OCI-LY3 (cell line): Measurements from ENCODE around the gene RPS6KA5.

Experiments
- H2AFZ ChIP-seq: fragments of 200-600, 300-600 bp; shearing (Covaris generic); 2 replicates; pipeline ENCODE4 v1.6.0; 2014; ENCODE audit warnings: antibody characterized with exemption, low read depth, low read length
- H3K27ac ChIP-seq: fragments of 200-600, 300-600 bp; sonication (generic); 2 replicates; pipeline ENCODE4 v1.5.1; 2014; ENCODE audit warnings: mild to moderate bottlenecking, low read length, moderate library complexity, mixed read lengths
- H3K27me3 ChIP-seq: fragments of 200-600, 300-600 bp; sonication (generic); 2 replicates; pipeline ENCODE4 v1.6.1; 2014; ENCODE audit warnings: low read depth, low read length, mixed read lengths
- H3K36me3 ChIP-seq: fragments of 200-600, 300-600 bp; sonication (generic); replicated peaks from 2 replicates; pipeline ENCODE3; 2014; ENCODE audit warnings: low read depth, low read length, mixed read lengths
- H3K4me1 ChIP-seq: fragments of 300-600, 200-600 bp; sonication (generic); 2 replicates; pipeline ENCODE4 v1.6.1; 2014; ENCODE audit warnings: low read length, mixed read lengths
- H3K4me2 ChIP-seq: fragments of 200-600, 300-600 bp; sonication (generic); 2 replicates; pipeline ENCODE4 v1.6.1; 2014; ENCODE audit warnings: low read length, mixed read lengths
- H3K4me3 ChIP-seq: fragments of 300-600, 200-600 bp; sonication (generic); 2 replicates; pipeline ENCODE4 v1.5.1; 2014; ENCODE audit warnings: antibody characterized with exemption, mild to moderate bottlenecking, low read length, moderate library complexity
- H3K79me2 ChIP-seq: fragments of 300-600, 200-600 bp; shearing (Covaris generic); 2 replicates; pipeline ENCODE4 v1.6.1; 2014; ENCODE audit warnings: mild to moderate bottlenecking, low read length, mixed read lengths
- H3K9ac ChIP-seq: fragments of 300-600, 200-600 bp; shearing (Covaris generic); 2 replicates; pipeline ENCODE4 v1.6.0; 2014; ENCODE audit warnings: mild to moderate bottlenecking, low read length, moderate library complexity
- H3K9me3 ChIP-seq: fragments of 200-600, 300-600 bp; shearing (Covaris generic); 2 replicates; pipeline ENCODE4 v1.6.1; 2014; ENCODE audit warnings: low read length, mixed read lengths; ENCODE audit not compliant: insufficient read depth
- H4K20me1 ChIP-seq: fragments of 200-600, 300-600 bp; sonication (generic); 2 replicates; pipeline ENCODE4 v1.6.1; 2016; ENCODE audit warnings: low read length, mixed read lengths; ENCODE audit not compliant: insufficient read depth
- EZH2phosphoT487 ChIP-seq: fragments of 200-600 bp; shearing (Covaris generic); IDR thresholded peaks from 2 replicates; pipeline ENCODE4 v1.6.1; 2018; ENCODE audit warnings: antibody characterized with exemption, mixed run types, low read depth
- TF ChIP-seq, protein P1 (sequence below): fragments of 200-600, 300-600 bp; sonication (generic); IDR thresholded peaks from 2 replicates; pipeline ENCODE4 v1.5.1; 2014; ENCODE audit warnings: antibody characterized with exemption, low read length, low read depth

The RPS6KA5 gene

DNA sequence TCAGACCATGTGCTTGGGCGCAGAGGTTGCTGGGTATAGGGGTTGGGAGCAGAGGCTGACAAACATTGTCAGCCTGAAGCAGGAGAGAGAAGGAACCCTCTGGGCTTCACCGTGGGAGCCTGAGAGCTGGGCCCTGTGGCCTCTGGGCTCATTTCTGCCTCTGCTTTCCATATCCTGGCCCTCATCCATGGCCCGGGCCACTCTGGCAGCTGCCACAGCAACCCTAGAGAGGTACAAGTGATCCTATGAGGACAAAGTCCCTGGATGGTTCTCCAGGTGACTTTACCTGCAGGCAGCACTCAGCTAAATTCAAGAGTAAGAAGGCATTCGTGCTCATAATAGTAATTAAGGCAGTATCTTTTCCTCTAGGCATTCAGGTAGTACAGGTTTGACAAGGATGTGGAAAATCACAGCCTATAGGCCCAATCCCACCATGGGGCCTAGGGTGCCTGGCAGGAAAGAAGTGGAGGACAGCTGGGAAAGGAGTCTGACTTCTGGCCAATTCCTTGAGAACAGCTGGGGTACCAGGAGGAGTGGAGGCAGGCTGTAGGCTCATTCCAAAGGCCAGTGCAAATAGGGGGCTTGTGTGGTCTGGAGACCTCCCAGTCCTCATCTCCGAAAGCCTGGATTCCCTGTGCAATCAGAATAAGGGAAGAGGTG, 240.6 kb downstream of the RPS6KA5 start:
- Histone ChIP-seq H3K79me2 (peaks cover 7% of the 10 kb centered on the region; the same call in 1 of the 2 replicates), H3K36me3 (no peaks in the 10 kb centered on the region), H3K9me3 (no peaks in the 10 kb centered on the region), H3K4me2 (no peak overlapping the region), H3K4me3 (no peak overlapping the region), H3K4me1 (peaks cover 9% of the 10 kb centered on the region), H3K9ac (no peak overlapping the region), H3K27ac (no peak overlapping the region), H2AFZ (no peak overlapping the region), H4K20me1 (no peaks in the 10 kb centered on the region), H3K27me3 (no peaks in the 10 kb centered on the region; the same call in 1 of the 2 replicates)
- TF ChIP-seq, protein P1, sequence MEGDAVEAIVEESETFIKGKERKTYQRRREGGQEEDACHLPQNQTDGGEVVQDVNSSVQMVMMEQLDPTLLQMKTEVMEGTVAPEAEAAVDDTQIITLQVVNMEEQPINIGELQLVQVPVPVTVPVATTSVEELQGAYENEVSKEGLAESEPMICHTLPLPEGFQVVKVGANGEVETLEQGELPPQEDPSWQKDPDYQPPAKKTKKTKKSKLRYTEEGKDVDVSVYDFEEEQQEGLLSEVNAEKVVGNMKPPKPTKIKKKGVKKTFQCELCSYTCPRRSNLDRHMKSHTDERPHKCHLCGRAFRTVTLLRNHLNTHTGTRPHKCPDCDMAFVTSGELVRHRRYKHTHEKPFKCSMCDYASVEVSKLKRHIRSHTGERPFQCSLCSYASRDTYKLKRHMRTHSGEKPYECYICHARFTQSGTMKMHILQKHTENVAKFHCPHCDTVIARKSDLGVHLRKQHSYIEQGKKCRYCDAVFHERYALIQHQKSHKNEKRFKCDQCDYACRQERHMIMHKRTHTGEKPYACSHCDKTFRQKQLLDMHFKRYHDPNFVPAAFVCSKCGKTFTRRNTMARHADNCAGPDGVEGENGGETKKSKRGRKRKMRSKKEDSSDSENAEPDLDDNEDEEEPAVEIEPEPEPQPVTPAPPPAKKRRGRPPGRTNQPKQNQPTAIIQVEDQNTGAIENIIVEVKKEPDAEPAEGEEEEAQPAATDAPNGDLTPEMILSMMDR, result no peak
- no peak for TF ChIP-seq EZH2phosphoT487

DNA sequence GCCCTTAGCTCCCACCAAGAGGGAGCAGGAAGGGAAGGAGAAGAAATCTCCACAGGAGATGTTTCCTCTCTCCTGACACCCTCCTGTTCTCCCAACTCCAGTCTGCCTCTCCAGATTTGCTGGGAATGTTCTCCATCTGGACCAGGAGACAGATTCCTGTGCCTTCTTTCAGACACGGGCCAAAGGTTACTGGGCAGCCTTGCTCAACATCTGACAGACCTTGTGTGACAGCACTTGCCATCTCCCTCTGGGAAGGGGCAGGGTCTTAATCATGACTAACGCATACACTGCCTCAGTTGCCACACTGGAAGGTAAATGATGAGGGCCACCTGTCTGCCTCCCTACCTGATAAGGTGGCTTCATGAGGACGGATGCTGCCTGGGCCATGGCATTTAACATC, 241.7 kb downstream of the RPS6KA5 start:
- H3K4me1 ChIP-seq, result peaks cover 9% of the 10 kb centered on the region
- H3K4me2 ChIP-seq, result no peak overlapping the region
- no peak overlapping the region for H3K4me3 ChIP-seq
- H3K9ac ChIP-seq, result no peak overlapping the region
- H3K27ac ChIP-seq, result no peak overlapping the region
- H4K20me1 ChIP-seq, result no peaks in the 10 kb centered on the region
- H2AFZ ChIP-seq, result no peak overlapping the region
- no peaks in the 10 kb centered on the region for H3K9me3 ChIP-seq
- H3K79me2 ChIP-seq, result peaks cover 7% of the 10 kb centered on the region
- TF ChIP-seq, protein P1, result no peak
- TF ChIP-seq EZH2phosphoT487, result no peak
- no peaks in the 10 kb centered on the region for H3K36me3 ChIP-seq
- H3K27me3 ChIP-seq, result no peaks in the 10 kb centered on the region; the same call in 1 of the 2 replicates

DNA sequence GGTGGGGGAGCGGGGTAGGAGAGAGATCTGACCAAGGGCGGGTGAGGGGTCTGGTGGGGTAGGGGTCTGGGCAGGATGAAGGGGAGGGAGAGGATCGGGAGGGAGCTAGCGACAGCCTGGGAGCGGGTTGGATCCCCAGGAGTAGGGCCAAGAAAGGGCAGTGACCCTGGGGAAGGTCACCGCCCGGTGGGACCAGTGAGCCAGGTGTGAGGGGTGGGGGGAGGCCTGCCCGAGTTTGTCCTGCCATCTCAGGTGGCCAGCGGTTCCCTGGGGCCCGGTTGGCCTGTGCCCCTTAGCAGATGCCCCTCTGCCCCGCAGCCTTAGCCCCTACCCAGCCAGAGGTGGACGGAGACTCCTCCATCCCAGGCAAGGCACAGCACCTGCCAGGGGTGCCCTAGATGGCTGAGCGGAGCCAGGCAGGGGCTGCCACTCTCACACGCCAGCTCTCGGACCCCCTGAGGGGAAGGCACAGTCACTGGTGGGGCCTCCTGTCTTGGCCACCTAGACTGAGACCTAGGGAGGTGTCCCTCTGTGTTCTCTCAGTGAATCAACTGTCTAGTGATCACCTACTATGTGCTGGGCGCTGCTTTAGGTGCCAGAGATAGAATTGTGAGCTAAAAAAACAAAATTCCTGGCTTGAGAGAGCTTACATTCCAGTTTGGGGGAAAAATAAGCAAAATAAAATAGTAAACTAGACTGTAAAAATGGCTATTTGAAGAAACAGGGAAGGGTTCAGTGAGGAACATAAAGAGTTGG, 243.6 kb downstream of the RPS6KA5 start:
- no peaks in the 10 kb centered on the region for H4K20me1 ChIP-seq
- TF ChIP-seq, protein P1, result no peak
- no peak for TF ChIP-seq EZH2phosphoT487
- H3K79me2 ChIP-seq, result peaks cover 7% of the 10 kb centered on the region
- peak overlapping the region; percentile 51 for H2AFZ ChIP-seq
- no peaks in the 10 kb centered on the region; the same call in 1 of the 2 replicates for H3K27me3 ChIP-seq
- no peaks in the 10 kb centered on the region for H3K36me3 ChIP-seq
- H3K4me3 ChIP-seq, result peak overlapping the region; percentile 68
- H3K9ac ChIP-seq, result peak overlapping the region; percentile 18
- H3K9me3 ChIP-seq, result no peaks in the 10 kb centered on the region
- peak overlapping the region; percentile 47 for H3K4me2 ChIP-seq
- H3K27ac ChIP-seq, result no peak overlapping the region
- H3K4me1 ChIP-seq, result peaks cover 9% of the 10 kb centered on the region

DNA sequence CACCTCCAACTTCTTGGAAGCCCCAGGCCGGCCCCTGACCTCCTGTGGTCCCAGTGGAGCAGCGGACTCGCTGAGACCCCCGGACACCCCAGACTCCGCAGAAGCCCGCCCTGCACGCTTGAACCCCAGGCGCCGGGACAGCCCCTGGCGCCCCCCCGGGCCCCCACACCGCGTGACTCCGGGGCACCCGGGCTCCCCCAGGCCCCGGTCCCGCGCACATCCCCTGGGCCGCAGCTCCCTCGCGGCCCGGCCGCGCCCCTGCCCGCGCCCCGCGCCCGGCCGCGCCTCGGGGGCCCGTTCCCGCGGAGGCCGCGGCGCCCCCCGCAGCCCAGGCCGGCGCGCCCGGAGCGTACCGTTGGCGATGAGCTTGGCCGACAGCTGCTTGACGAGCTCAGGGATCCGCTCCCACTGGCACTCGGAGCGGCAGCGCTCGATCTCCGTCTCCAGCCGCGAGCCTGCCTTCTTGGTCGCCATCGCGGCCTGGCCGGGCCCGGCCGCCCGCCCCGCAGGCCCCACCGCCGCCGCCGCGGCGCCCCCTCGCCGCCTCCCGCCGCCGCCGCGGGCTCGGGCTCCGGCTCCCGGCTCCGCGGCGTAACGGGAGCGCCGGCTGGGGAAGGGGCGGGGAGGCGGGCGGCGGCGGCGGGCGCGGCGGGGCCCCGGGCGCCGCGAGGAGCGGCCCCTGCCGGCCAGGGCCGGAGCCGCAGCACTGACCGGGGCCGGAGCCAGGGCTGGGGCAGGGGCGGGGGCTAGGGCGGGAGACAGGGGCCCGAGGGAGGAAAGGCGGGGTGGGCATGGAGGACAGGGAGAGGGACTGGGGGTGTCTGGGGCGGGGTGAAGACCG, 244.4 kb downstream of the RPS6KA5 start, which contains the start of gene TTC7B:
Gene TTC7B (minus strand): TSS at position 609 of the 841 bp plus-strand sequence. CDS start 135 bp downstream, at position 474.
- Histone ChIP-seq H3K4me2 (peak within 1 kb of the TSS; percentile 84), H3K27ac (no peak within 1 kb of the TSS), H3K36me3 (no peaks in the 10 kb centered on the region), H3K27me3 (no peaks in the 10 kb centered on the region; the same call in 1 of the 2 replicates), H3K79me2 (peaks cover 7% of the 10 kb centered on the region), H3K9me3 (no peaks in the 10 kb centered on the region), H3K4me3 (peak within 1 kb of the TSS; percentile 91), H3K9ac (peak within 1 kb of the TSS; percentile 66), H4K20me1 (no peaks in the 10 kb centered on the region), H3K4me1 (peaks cover 9% of the 10 kb centered on the region), H2AFZ (peak within 1 kb of the TSS; percentile 55)
- TF ChIP-seq, protein P1, result peak; percentile 13; the same call in 1 of the 2 replicates
- TF ChIP-seq EZH2phosphoT487, result no peak
